GM19452 (cell line): ENCODE data around the gene RPS6KA1.

ENCODE experiments used
- ATAC-seq: cut with Tn5 transposase; IDR thresholded peaks from one replicate; pipeline ENCODE4 v1.9.1; 2021; ENCODE audit not compliant: unreplicated experiment

The RPS6KA1 gene

GRCh38 chr1:26531651-26532131 is 2.1 kb downstream of the RPS6KA1 start:
- no peak for ATAC-seq

GRCh38 chr1:26533951-26534509 is 4.5 kb downstream of the RPS6KA1 start:
- no peak for ATAC-seq

GRCh38 chr1:26535201-26535600 is 5.6 kb downstream of the RPS6KA1 start:
- no peak for ATAC-seq

- no peak for ATAC-seq
Measured at GRCh38 chr1:26536081-26536480, 6.5 kb downstream of the RPS6KA1 start.

- no peak for ATAC-seq
Measured at GRCh38 chr1:26536521-26536920, 7.0 kb downstream of the RPS6KA1 start.

GRCh38 chr1:26537951-26538352 is 8.4 kb downstream of the RPS6KA1 start:
- no peak for ATAC-seq

GRCh38 chr1:26538480-26539412 is 9.2 kb downstream of the RPS6KA1 start:
- no peak for ATAC-seq

- no peak for ATAC-seq
Measured at GRCh38 chr1:26539722-26540121, 10.2 kb downstream of the RPS6KA1 start.

GRCh38 chr1:26540351-26540750 is 10.8 kb downstream of the RPS6KA1 start:
- ATAC-seq: no peak

- ATAC-seq: no peak
Measured at GRCh38 chr1:26541431-26541815, 11.9 kb downstream of the RPS6KA1 start.

- ATAC-seq: peak; percentile 49
Measured at GRCh38 chr1:26541816-26542711, 12.5 kb downstream of the RPS6KA1 start.

GRCh38 chr1:26542771-26543451 is 13.3 kb downstream of the RPS6KA1 start:
- no peak for ATAC-seq

- no peak for ATAC-seq
Measured at GRCh38 chr1:26543462-26543861, 13.9 kb downstream of the RPS6KA1 start.

GRCh38 chr1:26544126-26544525 is 14.6 kb downstream of the RPS6KA1 start:
- ATAC-seq: no peak

GRCh38 chr1:26545969-26546323 is 16.4 kb downstream of the RPS6KA1 start:
- ATAC-seq: peak; percentile 2

- ATAC-seq: no peak
Measured at GRCh38 chr1:26546375-26546774, 16.8 kb downstream of the RPS6KA1 start.

- ATAC-seq: no peak
Measured at GRCh38 chr1:26546819-26547218, 17.3 kb downstream of the RPS6KA1 start.

GRCh38 chr1:26548841-26549240 is 19.3 kb downstream of the RPS6KA1 start:
- no peak for ATAC-seq

GRCh38 chr1:26550946-26551345 is 21.4 kb downstream of the RPS6KA1 start:
- ATAC-seq: no peak

- no peak for ATAC-seq
Measured at GRCh38 chr1:26552720-26553119, 23.2 kb downstream of the RPS6KA1 start.
